ENCODE results near the gene C10orf90.

Gene C10orf90

GRCh38 chr10:126704649-126705048 lies 34.2 kb upstream of the C10orf90 start:
- TF ChIP-seq, protein P1, sequence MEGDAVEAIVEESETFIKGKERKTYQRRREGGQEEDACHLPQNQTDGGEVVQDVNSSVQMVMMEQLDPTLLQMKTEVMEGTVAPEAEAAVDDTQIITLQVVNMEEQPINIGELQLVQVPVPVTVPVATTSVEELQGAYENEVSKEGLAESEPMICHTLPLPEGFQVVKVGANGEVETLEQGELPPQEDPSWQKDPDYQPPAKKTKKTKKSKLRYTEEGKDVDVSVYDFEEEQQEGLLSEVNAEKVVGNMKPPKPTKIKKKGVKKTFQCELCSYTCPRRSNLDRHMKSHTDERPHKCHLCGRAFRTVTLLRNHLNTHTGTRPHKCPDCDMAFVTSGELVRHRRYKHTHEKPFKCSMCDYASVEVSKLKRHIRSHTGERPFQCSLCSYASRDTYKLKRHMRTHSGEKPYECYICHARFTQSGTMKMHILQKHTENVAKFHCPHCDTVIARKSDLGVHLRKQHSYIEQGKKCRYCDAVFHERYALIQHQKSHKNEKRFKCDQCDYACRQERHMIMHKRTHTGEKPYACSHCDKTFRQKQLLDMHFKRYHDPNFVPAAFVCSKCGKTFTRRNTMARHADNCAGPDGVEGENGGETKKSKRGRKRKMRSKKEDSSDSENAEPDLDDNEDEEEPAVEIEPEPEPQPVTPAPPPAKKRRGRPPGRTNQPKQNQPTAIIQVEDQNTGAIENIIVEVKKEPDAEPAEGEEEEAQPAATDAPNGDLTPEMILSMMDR (IDR thresholded peaks at IDR 0.05): no peak
- no peak for TF ChIP-seq ZFX (IDR thresholded peaks at IDR 0.05; ENCODE audit: borderline replicate concordance)
- no peak overlapping the region for H3K27ac ChIP-seq

GRCh38 chr10:126702181-126702580 lies 31.7 kb upstream of the C10orf90 start:
- TF ChIP-seq, protein P1 (IDR thresholded peaks at IDR 0.05): no peak
- TF ChIP-seq ZFX (IDR thresholded peaks at IDR 0.05; ENCODE audit: borderline replicate concordance): no peak
- no peak overlapping the region for H3K27ac ChIP-seq

GRCh38 chr10:126701526-126701925 lies 31.0 kb upstream of the C10orf90 start:
- no peak overlapping the region for H3K27ac ChIP-seq
- TF ChIP-seq, protein P1 (IDR thresholded peaks at IDR 0.05): no peak
- no peak for TF ChIP-seq ZFX (IDR thresholded peaks at IDR 0.05; ENCODE audit: borderline replicate concordance)

DNA sequence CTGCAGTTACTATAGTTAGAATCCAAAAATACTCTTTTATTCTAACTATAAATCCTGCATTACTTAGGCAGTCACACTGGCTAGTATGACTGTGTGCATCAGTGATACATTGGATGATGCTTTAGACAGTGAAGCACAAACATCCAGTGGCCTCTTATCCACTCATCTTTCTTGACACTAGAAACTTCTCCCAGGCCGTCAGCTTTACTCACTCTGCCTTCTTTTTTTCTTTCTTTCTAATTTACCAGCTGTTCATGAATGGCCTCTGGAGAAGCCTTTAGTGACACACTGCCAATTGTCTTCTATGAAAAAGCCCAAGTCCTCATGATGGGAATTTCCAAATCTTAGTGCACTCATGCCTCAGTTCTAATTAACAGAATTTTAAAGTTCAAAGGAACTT lies 26.2 kb upstream of the C10orf90 start:
- TF ChIP-seq, protein P1 (IDR thresholded peaks at IDR 0.05): no peak
- TF ChIP-seq ZFX (IDR thresholded peaks at IDR 0.05; ENCODE audit: borderline replicate concordance): no peak
- H3K27ac ChIP-seq: no peak overlapping the region

GRCh38 chr10:126691456-126691855 lies 21.0 kb upstream of the C10orf90 start:
- TF ChIP-seq, protein P1 (IDR thresholded peaks at IDR 0.05): no peak
- TF ChIP-seq ZFX (IDR thresholded peaks at IDR 0.05; ENCODE audit: borderline replicate concordance): no peak
- no peak overlapping the region for H3K27ac ChIP-seq

DNA sequence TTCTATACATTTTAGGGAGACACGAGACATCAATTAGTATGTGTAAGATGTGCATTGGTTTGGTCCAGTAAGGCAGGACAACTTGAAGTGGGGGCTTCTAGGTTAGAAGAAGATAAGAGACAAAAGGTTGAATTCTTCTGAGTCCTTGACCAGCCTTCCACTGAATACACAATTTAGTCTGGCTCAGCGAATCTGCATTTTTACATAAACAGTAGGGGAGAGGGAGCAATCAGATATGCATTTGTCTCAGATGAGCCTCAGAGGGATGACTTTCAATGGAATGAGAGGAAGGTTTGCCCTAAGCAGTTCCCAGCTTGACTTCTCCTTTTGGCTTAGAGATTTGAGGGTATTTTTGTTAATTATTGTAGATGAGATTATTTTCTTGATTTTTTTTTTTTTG lies 20.0 kb upstream of the C10orf90 start:
- no peak for TF ChIP-seq ZFX (IDR thresholded peaks at IDR 0.05; ENCODE audit: borderline replicate concordance)
- TF ChIP-seq, protein P1 (IDR thresholded peaks at IDR 0.05): no peak
- H3K27ac ChIP-seq: no peak overlapping the region

- TF ChIP-seq, protein P1 (IDR thresholded peaks at IDR 0.05): no peak
- no peak for TF ChIP-seq ZFX (IDR thresholded peaks at IDR 0.05; ENCODE audit: borderline replicate concordance)
- H3K27ac ChIP-seq: no peak overlapping the region
These were observed 19.0 kb upstream of the C10orf90 start for GRCh38 chr10:126689461-126689994.

All from 22Rv1 (cell line).